ENCODE measurements around the gene PCDHGB4.
A peak's percentile ranks its signal among the peaks of the same experiment; 100 is the strongest.
"Not testable (repeated sequence)": the region's sequence is repeated elsewhere in the genome, so short reads cannot be mapped to it uniquely, and the experiment has no call there.

PCDHGB4 gene

DNA sequence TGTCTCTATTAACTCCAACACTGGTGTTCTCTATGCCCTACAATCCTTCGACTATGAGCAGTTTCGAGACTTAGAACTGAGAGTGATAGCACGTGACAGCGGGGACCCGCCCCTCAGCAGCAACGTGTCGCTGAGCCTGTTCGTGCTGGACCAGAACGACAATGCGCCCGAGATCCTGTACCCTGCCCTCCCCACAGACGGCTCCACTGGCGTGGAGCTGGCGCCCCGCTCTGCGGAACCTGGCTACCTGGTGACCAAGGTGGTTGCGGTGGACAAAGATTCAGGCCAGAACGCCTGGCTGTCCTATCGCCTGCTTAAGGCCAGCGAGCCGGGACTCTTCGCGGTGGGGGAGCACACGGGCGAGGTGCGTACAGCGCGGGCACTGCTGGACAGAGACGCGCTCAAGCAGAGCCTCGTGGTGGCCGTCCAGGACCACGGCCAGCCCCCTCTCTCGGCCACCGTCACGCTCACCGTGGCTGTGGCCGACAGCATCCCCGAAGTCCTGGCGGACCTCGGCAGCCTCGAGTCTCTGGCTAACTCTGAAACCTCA lies 35.3 kb downstream of the PCDHGB4 start:
- DNase-seq: no peak

DNA sequence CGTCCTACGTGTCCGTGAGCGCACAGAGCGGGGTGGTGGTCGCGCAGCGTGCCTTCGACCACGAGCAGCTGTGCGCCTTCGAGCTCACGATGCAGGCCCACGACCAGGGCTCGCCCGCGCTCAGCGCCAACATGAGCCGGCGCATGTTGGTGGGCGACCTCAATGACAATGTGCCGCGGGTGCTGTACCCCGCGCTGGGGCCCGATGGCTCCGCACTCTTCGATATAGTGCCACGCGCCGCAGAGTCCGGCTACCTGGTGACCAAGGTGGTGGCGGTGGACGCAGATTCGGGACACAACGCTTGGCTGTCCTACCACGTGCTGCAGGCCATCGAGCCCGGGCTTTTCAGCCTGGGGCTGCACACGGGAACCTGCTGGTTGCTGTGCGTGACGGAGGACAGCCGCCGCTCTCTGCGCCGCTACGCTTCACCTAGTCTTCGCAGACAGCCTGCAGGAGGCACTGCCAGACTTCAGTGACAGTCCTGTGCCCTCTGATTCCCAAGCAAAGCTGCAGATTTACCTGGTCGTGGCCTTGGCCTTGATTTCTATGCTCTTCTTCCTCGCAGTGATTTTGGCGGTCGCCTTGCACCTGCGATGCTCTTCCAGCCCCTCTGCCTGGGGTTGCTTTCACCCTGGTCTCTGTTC lies 40.4 kb downstream of the PCDHGB4 start:
- no peak for DNase-seq

GRCh38 chr5:141430332-141431113 lies 43.0 kb downstream of the PCDHGB4 start, which contains the start of gene PCDHGA12:
PCDHGA12 (plus strand) TSS chr5:141430507; CDS start chr5:141430760, 253 bp downstream.
- DNase-seq: peak in 3 of 58 donors; percentile 6 to 22 (median 20)

DNA sequence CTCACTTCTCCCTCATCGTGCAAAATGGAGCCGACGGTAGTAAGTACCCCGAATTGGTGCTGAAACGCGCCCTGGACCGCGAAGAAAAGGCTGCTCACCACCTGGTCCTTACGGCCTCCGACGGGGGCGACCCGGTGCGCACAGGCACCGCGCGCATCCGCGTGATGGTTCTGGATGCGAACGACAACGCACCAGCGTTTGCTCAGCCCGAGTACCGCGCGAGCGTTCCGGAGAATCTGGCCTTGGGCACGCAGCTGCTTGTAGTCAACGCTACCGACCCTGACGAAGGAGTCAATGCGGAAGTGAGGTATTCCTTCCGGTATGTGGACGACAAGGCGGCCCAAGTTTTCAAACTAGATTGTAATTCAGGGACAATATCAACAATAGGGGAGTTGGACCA lies 43.8 kb downstream of the PCDHGB4 start:
- DNase-seq: no peak

DNA sequence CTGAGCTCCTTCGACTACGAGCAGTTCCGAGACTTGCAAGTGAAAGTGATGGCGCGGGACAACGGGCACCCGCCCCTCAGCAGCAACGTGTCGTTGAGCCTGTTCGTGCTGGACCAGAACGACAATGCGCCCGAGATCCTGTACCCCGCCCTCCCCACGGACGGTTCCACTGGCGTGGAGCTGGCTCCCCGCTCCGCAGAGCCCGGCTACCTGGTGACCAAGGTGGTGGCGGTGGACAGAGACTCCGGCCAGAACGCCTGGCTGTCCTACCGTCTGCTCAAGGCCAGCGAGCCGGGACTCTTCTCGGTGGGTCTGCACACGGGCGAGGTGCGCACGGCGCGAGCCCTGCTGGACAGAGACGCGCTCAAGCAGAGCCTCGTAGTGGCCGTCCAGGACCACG lies 44.8 kb downstream of the PCDHGB4 start:
- DNase-seq: not testable (repeated sequence)

GRCh38 chr5:141432726-141433125 lies 45.2 kb downstream of the PCDHGB4 start:
- not testable (repeated sequence) for DNase-seq

DNA sequence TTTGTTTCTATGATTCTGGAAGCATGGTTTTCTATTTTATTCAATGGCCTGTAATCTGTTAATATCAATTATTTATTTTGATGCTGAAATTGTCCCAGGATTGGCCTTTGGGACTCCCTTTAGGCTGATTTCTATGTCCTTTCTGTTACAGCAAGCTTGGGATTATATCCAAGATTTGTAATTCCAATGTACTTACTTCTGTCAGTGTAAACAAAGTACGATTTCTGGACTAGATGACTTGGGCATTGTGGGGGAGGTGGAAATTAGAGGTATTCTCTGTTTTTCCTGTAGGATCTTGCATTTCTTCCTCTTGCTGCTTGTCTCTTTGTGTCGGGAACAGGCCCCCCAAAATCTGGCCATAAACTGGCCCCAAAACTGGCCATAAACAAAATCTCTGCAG lies 46.5 kb downstream of the PCDHGB4 start:
- no peak for DNase-seq

DNA sequence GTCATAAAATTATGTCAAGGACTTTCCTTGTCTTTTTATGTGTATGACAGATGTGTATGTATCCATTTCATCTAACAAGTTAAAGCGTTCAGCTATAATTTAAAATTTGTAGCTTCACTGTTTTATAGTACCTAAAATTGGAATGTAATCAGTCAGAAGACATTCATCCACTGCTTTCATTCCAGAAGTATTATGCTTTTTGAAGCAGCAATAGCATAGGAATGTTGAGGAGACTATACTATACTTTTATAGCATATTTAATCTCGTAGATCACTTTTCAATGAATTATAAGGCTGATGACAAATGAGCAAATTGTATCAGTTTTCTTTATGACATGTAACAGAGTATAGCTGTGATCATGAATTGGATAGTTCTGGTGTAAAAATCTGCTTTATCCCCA lies 49.7 kb downstream of the PCDHGB4 start:
- DNase-seq: no peak

GRCh38 chr5:141439411-141440141 lies 52.1 kb downstream of the PCDHGB4 start:
- no peak for DNase-seq
